Measurements from ENCODE around the gene ARHGAP29. TPM values are rescaled to one million over a fixed set of nuclear protein-coding genes. Genes with fewer than 3 reads are reported as not detected.

The ARHGAP29 gene
- total RNA-seq, 1 donor from 2014 or later: 35.1 TPM

DNA sequence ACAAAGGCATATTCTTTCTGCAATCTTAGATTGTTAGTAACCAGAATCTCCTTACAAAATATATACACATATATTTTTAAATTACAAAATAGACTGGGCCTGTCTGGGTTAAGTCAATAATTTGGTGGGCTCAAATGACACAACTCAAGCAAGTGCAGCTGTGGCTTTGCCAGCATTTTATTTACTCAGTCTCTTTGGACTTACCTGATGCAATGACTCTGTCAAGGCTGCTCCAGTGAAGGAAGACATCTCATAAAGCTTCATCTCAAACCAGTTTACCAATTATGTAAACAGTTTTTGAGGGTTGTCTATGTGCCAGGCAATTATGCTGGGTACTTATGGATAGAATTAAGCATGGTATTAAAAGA, 93.6 kb downstream of the ARHGAP29 start:
- no peak for DNase-seq (ENCODE audit: low spot score in 2 of 2)
- Histone ChIP-seq H3K4me3 (no peak overlapping the region), H3K27me3 (no peaks in the 10 kb centered on the region), H3K4me1 (peaks cover 0 to 4% of the 10 kb centered on the region in 2 donors), H3K27ac (no peak overlapping the region), H3K36me3 (no peaks in the 10 kb centered on the region), H3K9me3 (no peaks in the 10 kb centered on the region)
- intact Hi-C loops (cut with DNase I): no loop called here
- TF ChIP-seq, protein P1, sequence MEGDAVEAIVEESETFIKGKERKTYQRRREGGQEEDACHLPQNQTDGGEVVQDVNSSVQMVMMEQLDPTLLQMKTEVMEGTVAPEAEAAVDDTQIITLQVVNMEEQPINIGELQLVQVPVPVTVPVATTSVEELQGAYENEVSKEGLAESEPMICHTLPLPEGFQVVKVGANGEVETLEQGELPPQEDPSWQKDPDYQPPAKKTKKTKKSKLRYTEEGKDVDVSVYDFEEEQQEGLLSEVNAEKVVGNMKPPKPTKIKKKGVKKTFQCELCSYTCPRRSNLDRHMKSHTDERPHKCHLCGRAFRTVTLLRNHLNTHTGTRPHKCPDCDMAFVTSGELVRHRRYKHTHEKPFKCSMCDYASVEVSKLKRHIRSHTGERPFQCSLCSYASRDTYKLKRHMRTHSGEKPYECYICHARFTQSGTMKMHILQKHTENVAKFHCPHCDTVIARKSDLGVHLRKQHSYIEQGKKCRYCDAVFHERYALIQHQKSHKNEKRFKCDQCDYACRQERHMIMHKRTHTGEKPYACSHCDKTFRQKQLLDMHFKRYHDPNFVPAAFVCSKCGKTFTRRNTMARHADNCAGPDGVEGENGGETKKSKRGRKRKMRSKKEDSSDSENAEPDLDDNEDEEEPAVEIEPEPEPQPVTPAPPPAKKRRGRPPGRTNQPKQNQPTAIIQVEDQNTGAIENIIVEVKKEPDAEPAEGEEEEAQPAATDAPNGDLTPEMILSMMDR (IDR thresholded peaks at IDR 0.05): no peak

DNA sequence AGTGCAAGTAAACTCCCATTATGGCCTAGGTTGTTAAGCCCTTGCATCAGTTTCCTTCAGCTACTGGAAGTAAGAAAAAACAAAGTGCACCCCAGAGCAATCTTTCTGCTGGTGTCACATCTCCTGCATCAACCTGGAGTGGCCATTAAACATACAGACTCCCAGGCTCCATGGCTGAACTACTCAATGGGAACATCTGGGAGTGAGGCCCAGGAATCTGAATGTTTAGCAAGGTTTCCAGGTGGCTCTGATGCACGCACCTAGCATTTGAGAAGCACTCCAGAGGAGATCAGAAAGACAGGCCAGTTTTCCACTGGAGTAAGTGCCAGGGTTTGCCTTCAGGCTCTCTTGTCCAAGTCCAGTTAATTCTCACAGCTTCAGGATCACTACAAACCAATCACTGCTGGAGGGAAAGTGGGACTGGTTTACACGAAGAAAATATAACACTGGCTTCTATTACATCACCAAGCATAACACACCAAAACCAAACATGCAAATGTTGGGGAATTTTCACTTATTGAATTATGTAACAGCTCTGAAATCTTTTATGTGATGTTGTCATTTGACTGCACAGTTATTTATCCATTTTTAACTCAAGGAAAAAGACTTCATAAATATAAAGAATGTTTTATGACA, 94.1 kb downstream of the ARHGAP29 start:
- no peak for DNase-seq (ENCODE audit: low spot score in 2 of 2)
- Histone ChIP-seq H3K27me3 (no peaks in the 10 kb centered on the region), H3K4me3 (no peak overlapping the region), H3K27ac (no peak overlapping the region), H3K36me3 (no peaks in the 10 kb centered on the region), H3K4me1 (peaks cover 0 to 4% of the 10 kb centered on the region in 2 donors), H3K9me3 (no peaks in the 10 kb centered on the region)
- intact Hi-C loops (cut with DNase I): no loop called here
- TF ChIP-seq, protein P1 (IDR thresholded peaks at IDR 0.05): no peak

DNA sequence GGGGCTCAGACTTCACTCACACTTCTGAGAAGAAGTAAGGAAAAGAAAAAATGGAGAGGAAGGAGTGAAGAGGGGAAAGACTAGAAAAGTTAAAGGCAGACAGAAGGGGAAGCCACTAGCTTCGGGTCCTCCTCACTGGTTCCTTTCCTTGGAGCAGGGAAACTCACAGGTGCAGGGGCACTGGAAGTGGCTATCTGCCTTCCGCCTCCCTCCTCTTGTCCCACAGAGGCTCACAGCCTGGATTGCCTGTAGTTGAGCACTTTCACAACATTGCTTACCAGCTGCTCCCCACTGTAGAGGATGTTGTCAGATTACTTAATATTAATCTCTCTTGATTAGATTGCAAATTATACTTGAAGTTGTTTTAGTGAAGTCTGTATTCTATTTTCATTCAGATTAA, 94.8 kb downstream of the ARHGAP29 start:
- intact Hi-C loops (cut with DNase I): no loop called here
- H3K36me3 ChIP-seq: no peaks in the 10 kb centered on the region
- no peak for DNase-seq (ENCODE audit: low spot score in 2 of 2)
- no peaks in the 10 kb centered on the region for H3K27me3 ChIP-seq
- peaks cover 0 to 4% of the 10 kb centered on the region in 2 donors for H3K4me1 ChIP-seq
- H3K9me3 ChIP-seq: no peaks in the 10 kb centered on the region
- H3K27ac ChIP-seq: no peak overlapping the region
- TF ChIP-seq, protein P1 (IDR thresholded peaks at IDR 0.05): no peak
- no peak overlapping the region for H3K4me3 ChIP-seq

DNA sequence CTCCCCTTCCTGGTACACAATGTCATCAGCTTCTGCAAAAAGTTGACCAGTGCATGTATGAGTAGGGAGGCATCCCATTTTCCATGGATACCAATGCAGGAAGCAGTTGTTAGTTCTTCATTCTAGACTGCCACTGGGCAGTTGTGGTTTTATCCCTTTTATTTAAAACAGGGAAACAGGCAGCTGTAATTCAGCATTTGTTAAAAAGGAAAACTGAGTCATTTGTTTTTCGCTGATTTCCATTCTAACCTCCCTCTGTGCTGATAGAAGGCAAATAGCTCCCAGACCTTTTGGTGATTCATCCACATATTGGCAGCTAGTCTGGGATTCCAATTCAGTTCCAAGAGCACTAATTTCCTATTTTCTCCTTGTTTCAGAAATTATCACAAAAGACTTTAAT, 95.4 kb downstream of the ARHGAP29 start:
- Histone ChIP-seq H3K36me3 (no peaks in the 10 kb centered on the region), H3K27me3 (no peaks in the 10 kb centered on the region), H3K9me3 (no peaks in the 10 kb centered on the region), H3K4me3 (no peak overlapping the region), H3K4me1 (peaks cover 0 to 4% of the 10 kb centered on the region in 2 donors), H3K27ac (no peak overlapping the region)
- TF ChIP-seq, protein P1 (IDR thresholded peaks at IDR 0.05): no peak
- DNase-seq (ENCODE audit: low spot score in 2 of 2): no peak
- intact Hi-C loops (cut with DNase I): no loop called here

DNA sequence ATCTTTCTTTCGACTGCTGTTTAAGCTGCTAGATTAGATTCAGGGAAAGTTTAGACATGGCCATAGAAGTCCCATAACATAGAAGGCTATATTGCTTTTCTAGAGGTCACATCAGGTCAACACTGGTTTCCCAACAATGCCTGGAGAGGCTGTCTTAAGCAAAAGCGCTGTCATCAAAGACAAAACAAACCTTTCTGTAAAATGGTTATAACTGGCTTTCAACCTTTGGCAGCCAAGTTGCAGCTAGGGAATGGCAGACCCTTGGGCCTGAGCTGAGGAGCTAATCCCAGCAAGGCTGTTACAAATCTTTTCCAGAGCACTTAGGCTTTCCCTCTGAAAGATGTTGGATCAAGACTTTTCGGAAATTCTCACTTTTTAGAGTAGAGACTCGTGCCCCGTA, 105.3 kb downstream of the ARHGAP29 start:
- H3K27ac ChIP-seq: no peak overlapping the region
- no peak overlapping the region for H3K4me3 ChIP-seq
- H3K4me1 ChIP-seq: no peaks in the 10 kb centered on the region
- DNase-seq (ENCODE audit: low spot score in 2 of 2): no peak
- no peaks in the 10 kb centered on the region for H3K36me3 ChIP-seq
- no peaks in the 10 kb centered on the region for H3K27me3 ChIP-seq
- intact Hi-C loops (cut with DNase I): no loop called here
- TF ChIP-seq, protein P1 (IDR thresholded peaks at IDR 0.05): no peak
- H3K9me3 ChIP-seq: no peaks in the 10 kb centered on the region

Measured in ascending aorta (tissue), 2 donors.